Pancreas (tissue), 8 donors: ENCODE results near the gene ERC1. TPM values are rescaled to one million over a fixed set of nuclear protein-coding genes. Genes with fewer than 3 reads are reported as not detected.

Source experiments
- polyA plus RNA-seq, 2 donors: library from polyadenylated mRNA; stranded (reverse); fragments of 200-250 nt; gene quantifications; one replicate each; pipeline ENCODE4 v1.2.3, GENCODE V29; 2013
- total RNA-seq, 6 donors: library from RNA; stranded (reverse); fragmentation: NEBNext Ultra II Directional in 4 of 6; extraction: Animal tissue kit (Norgen Biotek cat#: 25700) in 4 of 6; gene quantifications; one replicate each; pipeline versions ENCODE4 v1.2.1 to v1.2.4, GENCODE V29; 2021 to 2023
- donor health status: healthy with polysubstance abuse.
- donor health status: DM: no; HTN: no; CAD: no; lungs with moderate emphysema.
- donor health status: DM: no; HTN: no; CAD: no.
- donor health status: Bipolar disorder and iron deficiency.
- donor health status: DM: yes; HTN: yes; CAD: no.
- donor health status: DM: no; HTN: no; CAD: no.
- donor health status: DM: no; HTN: no; CAD: no.
- donor health status: DM: yes; HTN: yes; CAD: no.

ERC1 gene
- total and polyA plus RNA-seq, 8 donors = 4.1 to 41.4 (median 20.5) TPM

Other genes starting within 250 kb of the ERC1 start
- gene WNK1, start 238.6 kb upstream of the ERC1 start, total RNA-seq = 10 to 100 TPM; 36.8 to 73.9 (median 40.1) TPM
- 10 to 100 TPM; 10.9 to 11.4 TPM for gene WNK1, start 238.6 kb upstream of the ERC1 start, polyA plus RNA-seq
- gene RAD52, start 41.5 kb upstream of the ERC1 start, total RNA-seq = 10 to 100 TPM in 1 of 6 donors, 1 to 10 TPM in 5; 5.0 to 11.8 (median 6.5) TPM
- gene RAD52, start 41.5 kb upstream of the ERC1 start, polyA plus RNA-seq = 10 to 100 TPM; 13.3 to 15.5 TPM